GM12872 (cell line): ENCODE data around the gene ARAP3.

Source experiments
- CTCF ChIP-seq: IDR thresholded peaks from 3 replicates; pipeline ENCODE4 v1.5.1; 2011; ENCODE audit warnings: low read depth, mild to moderate bottlenecking, low read length, moderate library complexity; ENCODE audit not compliant: insufficient read depth

Gene ARAP3

GRCh38 chr5:141647242-141647641 is 34.8 kb downstream of the ARAP3 start:
- TF ChIP-seq CTCF = no peak

GRCh38 chr5:141646026-141646425 is 36.0 kb downstream of the ARAP3 start:
- no peak for TF ChIP-seq CTCF

GRCh38 chr5:141641634-141642267 is 40.3 kb downstream of the ARAP3 start:
- TF ChIP-seq CTCF = no peak; the same call in 2 of the 3 replicates

- TF ChIP-seq CTCF = no peak
Measured at GRCh38 chr5:141640698-141641097, 41.3 kb downstream of the ARAP3 start.

- TF ChIP-seq CTCF = no peak
Measured at GRCh38 chr5:141640051-141640415, 42.0 kb downstream of the ARAP3 start.

- TF ChIP-seq CTCF = no peak
Measured at GRCh38 chr5:141639357-141640050, 42.5 kb downstream of the ARAP3 start.

GRCh38 chr5:141638771-141639170 is 43.3 kb downstream of the ARAP3 start:
- no peak for TF ChIP-seq CTCF
